ENCODE measurements around the gene MYCN. TPM values are rescaled to one million over a fixed set of nuclear protein-coding genes. Genes with fewer than 3 reads are reported as not detected.

Gene MYCN
- total and polyA plus RNA-seq, 2 of the 8 experiments (the other 6 are each of a cell fraction or from before 2014, with no cell fraction given): 87.8 to 137 TPM

DNA sequence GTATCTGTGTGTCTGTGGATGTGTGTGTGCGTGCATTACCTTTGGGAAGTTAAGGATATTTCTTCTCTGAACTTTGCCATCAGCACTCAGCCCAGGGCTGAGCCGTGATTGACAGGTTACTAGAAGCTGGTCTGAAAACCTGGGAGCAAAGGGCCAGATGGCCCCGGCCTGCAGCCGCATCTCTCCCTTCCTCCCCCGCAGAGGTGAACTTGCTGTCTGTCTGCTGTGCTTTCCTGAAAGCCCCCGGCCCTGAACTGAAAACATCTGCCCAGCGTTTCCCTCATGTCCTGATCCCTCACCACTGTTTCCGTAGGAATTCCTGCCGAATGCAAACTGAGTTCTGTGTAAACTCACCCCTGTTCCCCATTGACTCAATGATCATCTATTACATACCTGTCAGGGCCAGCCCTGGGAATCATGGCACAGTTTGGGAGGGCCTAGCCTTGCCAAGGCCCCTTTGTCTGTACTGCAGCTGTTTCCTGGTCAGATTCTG lies 45.8 kb downstream of the MYCN start (continued):
- TF ChIP-seq EZH2 (IDR thresholded peaks at IDR 0.05; ENCODE audit: low read depth, low read length, severe bottlenecking) (no peak), KDM5A (IDR thresholded peaks at IDR 0.05; ENCODE audit: low read length) (no peak), FOSL1 (IDR thresholded peaks at IDR 0.05; ENCODE audit: insufficient read depth, low read depth, low read length) (no peak), CEBPB (IDR thresholded peaks at IDR 0.05; ENCODE audit: low read depth, low read length) (no peak), RXRA (IDR thresholded peaks at IDR 0.05; ENCODE audit: insufficient read depth, low read depth, low read length) (no peak), JUND (IDR thresholded peaks at IDR 0.05; ENCODE audit: low read length) (no peak), MAFK (IDR thresholded peaks at IDR 0.05; ENCODE audit: low read depth, low read length) (no peak), CTCF (IDR thresholded peaks at IDR 0.05; ENCODE audit: control extremely low read depth in 1 of 3, insufficient read depth in 1 of 3, low read depth in 1 of 3, low read length in 3 of 3) (no peak), CHD7 (IDR thresholded peaks at IDR 0.05; ENCODE audit: insufficient replicate concordance, low read length) (no peak)
